WTC11 (cell line): Measurements from ENCODE around the gene KIF5A. TPM values are rescaled to one million over a fixed set of nuclear protein-coding genes. Genes with fewer than 3 reads are reported as not detected.

ENCODE experiments used
- ATAC-seq: fragments of 200-7000 bp; cut with Tn5 transposase; 2 replicates; pipeline ENCODE4 v1.10.0; 2021; ENCODE audit warnings: mild to moderate bottlenecking, moderate library complexity
- CTCF ChIA-PET: fragments of 300-600 bp; sonication (Branson Sonifier 250); formaldehyde crosslinking; loops from one replicate; lab custom pipeline; 2021; ENCODE audit warnings: antibody characterized with exemption; lab: Charles Lee
- POLR2A ChIA-PET: fragments of 350-600 bp; sonication (Branson Sonifier 250); formaldehyde crosslinking; loops from one replicate; lab custom pipeline; 2021; ENCODE audit warnings: antibody characterized with exemption; lab: Charles Lee
- DNase-seq: peaks from one replicate; pipeline ENCODE4 v3.0.0; 2021; ENCODE audit warnings: low spot score
- H3K27ac Mint-ChIP-seq: 2 replicates; pipeline ENCODE4 v1.8.0; 2021; ENCODE audit warnings: mixed read lengths
- H3K27me3 Mint-ChIP-seq: 2 replicates; pipeline ENCODE4 v1.8.0; 2021; ENCODE audit warnings: low read depth, mild to moderate bottlenecking, moderate library complexity, mixed read lengths
- H3K36me3 Mint-ChIP-seq: 2 replicates; pipeline ENCODE4 v1.8.0; 2021; ENCODE audit warnings: mixed read lengths
- H3K4me1 Mint-ChIP-seq: 2 replicates; pipeline ENCODE4 v1.8.0; 2022; ENCODE audit warnings: mixed read lengths
- H3K4me3 Mint-ChIP-seq: 2 replicates; pipeline ENCODE4 v1.8.0; 2021; ENCODE audit warnings: mild to moderate bottlenecking, moderate library complexity, mixed read lengths
- H3K9me3 Mint-ChIP-seq: 2 replicates; pipeline ENCODE4 v1.8.0; 2021; ENCODE audit warnings: mixed read lengths
- ATF1 ChIP-seq: sonication (generic); formaldehyde crosslinking; IDR thresholded peaks from 2 replicates; pipeline ENCODE4 v1.8.1; 2023; ENCODE audit warnings: mild to moderate bottlenecking, moderate library complexity, missing genetic modification reagents
- E2F5 ChIP-seq: sonication (generic); formaldehyde crosslinking; IDR thresholded peaks from 2 replicates; pipeline ENCODE4 v1.8.1; 2022; ENCODE audit warnings: mild to moderate bottlenecking, moderate library complexity, missing genetic modification reagents
- ERG ChIP-seq: fragments of 250-450 bp; sonication (Bioruptor Pico); IDR thresholded peaks from 2 replicates; pipeline ENCODE4 v1.8.0; 2021; ENCODE audit warnings: mild to moderate bottlenecking
- ESRRA ChIP-seq: sonication (generic); formaldehyde crosslinking; IDR thresholded peaks from 2 replicates; pipeline ENCODE4 v1.8.1; 2022; ENCODE audit warnings: mild to moderate bottlenecking, missing genetic modification reagents, borderline replicate concordance
- ETV6 ChIP-seq: sonication (generic); formaldehyde crosslinking; IDR thresholded peaks from 2 replicates; pipeline ENCODE4 v1.8.1; 2022; ENCODE audit warnings: mild to moderate bottlenecking, missing genetic modification reagents
- FOXP4 ChIP-seq: sonication (generic); formaldehyde crosslinking; IDR thresholded peaks from 2 replicates; pipeline ENCODE4 v1.8.0; 2022; ENCODE audit warnings: mild to moderate bottlenecking, missing genetic modification reagents
- GABPB1 ChIP-seq: sonication (generic); formaldehyde crosslinking; IDR thresholded peaks from 2 replicates; pipeline ENCODE4 v1.8.1; 2023; ENCODE audit warnings: mild to moderate bottlenecking, missing genetic modification reagents
- HMGA2 ChIP-seq: fragments of 250-450 bp; sonication (Bioruptor Pico); IDR thresholded peaks from 2 replicates; pipeline ENCODE4 v1.4.0; 2021; ENCODE audit warnings: mild to moderate bottlenecking, moderate library complexity
- MAX ChIP-seq: sonication (generic); formaldehyde crosslinking; IDR thresholded peaks from 2 replicates; pipeline ENCODE4 v1.8.0; 2022; ENCODE audit warnings: mild to moderate bottlenecking, missing genetic modification reagents
- NR3C1 ChIP-seq: sonication (generic); formaldehyde crosslinking; conservative IDR thresholded peaks from 2 replicates; pipeline ENCODE4 v1.8.1; 2023; ENCODE audit warnings: low read depth, mild to moderate bottlenecking, missing genetic modification reagents
- RELA ChIP-seq: sonication (generic); formaldehyde crosslinking; IDR thresholded peaks from 2 replicates; pipeline ENCODE4 v1.8.1; 2022; ENCODE audit warnings: missing genetic modification reagents, mild to moderate bottlenecking, borderline replicate concordance
- TCF7 ChIP-seq: sonication (generic); formaldehyde crosslinking; IDR thresholded peaks from 2 replicates; pipeline ENCODE4 v1.8.0; 2022; ENCODE audit warnings: mild to moderate bottlenecking, low read depth, missing genetic modification reagents, moderate library complexity
- TEAD4 ChIP-seq: sonication (generic); formaldehyde crosslinking; IDR thresholded peaks from 2 replicates; pipeline ENCODE4 v1.8.0; 2022; ENCODE audit warnings: mild to moderate bottlenecking, missing genetic modification reagents
- USF1 ChIP-seq: sonication (generic); formaldehyde crosslinking; IDR thresholded peaks from 2 replicates; pipeline ENCODE4 v1.8.0; 2022; ENCODE audit warnings: mild to moderate bottlenecking, missing genetic modification reagents
- ZNF121 ChIP-seq: sonication (generic); formaldehyde crosslinking; IDR thresholded peaks from 2 replicates; pipeline ENCODE4 v1.8.0; 2023; ENCODE audit warnings: missing genetic modification reagents
- ZNF219 ChIP-seq: sonication (generic); formaldehyde crosslinking; IDR thresholded peaks from 2 replicates; pipeline ENCODE4 v1.8.0; 2023; ENCODE audit warnings: missing genetic modification reagents, mild to moderate bottlenecking, borderline replicate concordance
- ZNF232 ChIP-seq: sonication (generic); formaldehyde crosslinking; IDR thresholded peaks from 2 replicates; pipeline ENCODE4 v1.8.0; 2022; ENCODE audit warnings: mild to moderate bottlenecking, missing genetic modification reagents
- ZNF396 ChIP-seq: fragments of 250-450 bp; sonication (Bioruptor Pico); IDR thresholded peaks from 2 replicates; pipeline ENCODE4 v1.8.0; 2021; ENCODE audit warnings: mild to moderate bottlenecking, moderate library complexity, borderline replicate concordance
- ZNF416 ChIP-seq: fragments of 250-450 bp; sonication (Bioruptor Pico); IDR thresholded peaks from 2 replicates; pipeline ENCODE4 v1.9.0; 2021; ENCODE audit warnings: mild to moderate bottlenecking, inconsistent platforms
- total RNA-seq: library from RNA; stranded (reverse); gene quantifications from 3 replicates; pipeline ENCODE4 v1.2.3, GENCODE V29; 2021

KIF5A gene
- total RNA-seq, 1 experiment from 2014 or later = 16.1 TPM

GRCh38 chr12:57553343-57554202 lies 3.7 kb downstream of the KIF5A start (continued):
- TF ChIP-seq FOXP4 (CRISPR knock-in tag) (no peak), ZNF219 (CRISPR knock-in tag) (no peak), GABPB1 (CRISPR knock-in tag) (no peak), NR3C1 (CRISPR knock-in tag) (no peak)

- H3K4me1 Mint-ChIP-seq = peaks cover 24% of the 10 kb centered on the region
- peaks cover 1% of the 10 kb centered on the region for H3K27me3 Mint-ChIP-seq
- TF ChIP-seq ESRRA (CRISPR knock-in tag) = no peak
- no peak for TF ChIP-seq ATF1
- TF ChIP-seq ZNF416 (CRISPR knock-in tag) = no peak
- TF ChIP-seq ZNF396 (CRISPR knock-in tag) = no peak
- no peak for TF ChIP-seq HMGA2 (CRISPR knock-in tag)
- no peak for TF ChIP-seq RELA (CRISPR knock-in tag)
- no peak for TF ChIP-seq ERG (CRISPR knock-in tag)
- TF ChIP-seq TCF7 (CRISPR knock-in tag) = no peak
- TF ChIP-seq TEAD4 (CRISPR knock-in tag) = no peak
- TF ChIP-seq USF1 = no peak
- TF ChIP-seq ETV6 = no peak
- TF ChIP-seq MAX = no peak
- H3K9me3 Mint-ChIP-seq = no peaks in the 10 kb centered on the region
- ATAC-seq = no peak
- ChIA-PET CTCF (interaction anchor here (1.5 kb wide), 1 partner anchor 29 kb away, joined by 8 read pairs; no protein-coding TSS in a partner anchor), POLR2A (no interaction called here)
- no peak overlapping the region for H3K4me3 Mint-ChIP-seq
- DNase-seq = no peak
- H3K36me3 Mint-ChIP-seq = no peaks in the 10 kb centered on the region
- H3K27ac Mint-ChIP-seq = no peak overlapping the region
These were observed 4.6 kb downstream of the KIF5A start for GRCh38 chr12:57554453-57554852.

- DNase-seq = no peak
- no peak overlapping the region for H3K4me3 Mint-ChIP-seq
- H3K36me3 Mint-ChIP-seq = no peaks in the 10 kb centered on the region
- ChIA-PET CTCF (interaction anchor here (1.5 kb wide), 1 partner anchor 29 kb away, joined by 8 read pairs; no protein-coding TSS in a partner anchor), POLR2A (no interaction called here)
- H3K27me3 Mint-ChIP-seq = no peaks in the 10 kb centered on the region
- H3K27ac Mint-ChIP-seq = no peak overlapping the region
- ATAC-seq = no peak
- H3K4me1 Mint-ChIP-seq = peaks cover 23% of the 10 kb centered on the region
- no peak for TF ChIP-seq ZNF232 (CRISPR knock-in tag)
- no peak for TF ChIP-seq E2F5 (CRISPR knock-in tag)
- TF ChIP-seq ZNF121 = no peak
- no peak for TF ChIP-seq HMGA2 (CRISPR knock-in tag)
- TF ChIP-seq ERG (CRISPR knock-in tag) = no peak
- H3K9me3 Mint-ChIP-seq = no peaks in the 10 kb centered on the region
These were observed 5.1 kb downstream of the KIF5A start for GRCh38 chr12:57554897-57555296.
